ENCODE data around the gene TRABD2B.

The TRABD2B gene

GRCh38 chr1:47912756-47913155 is 84.4 kb downstream of the TRABD2B start:
- DNase-seq (ENCODE audit: low spot score) (no peak), FAIRE-seq (no peak)

GRCh38 chr1:47911892-47912291 is 85.3 kb downstream of the TRABD2B start:
- DNase-seq (ENCODE audit: low spot score), result no peak
- no peak for FAIRE-seq

GRCh38 chr1:47911424-47911823 is 85.8 kb downstream of the TRABD2B start:
- FAIRE-seq, result no peak
- no peak for DNase-seq (ENCODE audit: low spot score)

- no peak for FAIRE-seq
- DNase-seq (ENCODE audit: low spot score), result no peak
These were observed 88.9 kb downstream of the TRABD2B start for GRCh38 chr1:47908258-47908657.

- FAIRE-seq (no peak), DNase-seq (ENCODE audit: low spot score) (no peak)
These were observed 90.0 kb downstream of the TRABD2B start for GRCh38 chr1:47907177-47907528.

GRCh38 chr1:47906527-47907176 is 90.5 kb downstream of the TRABD2B start:
- no peak for FAIRE-seq
- DNase-seq (ENCODE audit: low spot score), result no peak

GRCh38 chr1:47906009-47906432 is 91.2 kb downstream of the TRABD2B start:
- no peak for FAIRE-seq
- no peak for DNase-seq (ENCODE audit: low spot score)

GRCh38 chr1:47903723-47904122 is 93.5 kb downstream of the TRABD2B start:
- no peak for DNase-seq (ENCODE audit: low spot score)
- no peak for FAIRE-seq

- FAIRE-seq (no peak), DNase-seq (ENCODE audit: low spot score) (no peak)
These were observed 96.1 kb downstream of the TRABD2B start for GRCh38 chr1:47901001-47901575.

GRCh38 chr1:47898133-47898845 is 98.9 kb downstream of the TRABD2B start:
- DNase-seq (ENCODE audit: low spot score) (no peak), FAIRE-seq (no peak)

GRCh38 chr1:47895279-47896125 is 101.7 kb downstream of the TRABD2B start:
- FAIRE-seq (peak; percentile 32), DNase-seq (ENCODE audit: low spot score) (no peak)

- DNase-seq (ENCODE audit: low spot score), result peak; percentile 82
- peak; percentile 96 for FAIRE-seq
These were observed 102.5 kb downstream of the TRABD2B start for GRCh38 chr1:47894410-47895278.

GRCh38 chr1:47893412-47893811 is 103.8 kb downstream of the TRABD2B start:
- no peak for DNase-seq (ENCODE audit: low spot score)
- FAIRE-seq, result no peak

GRCh38 chr1:47890779-47891178 is 106.4 kb downstream of the TRABD2B start:
- FAIRE-seq, result no peak

GRCh38 chr1:47888294-47888629 is 108.9 kb downstream of the TRABD2B start:
- FAIRE-seq (peak; percentile 53), DNase-seq (ENCODE audit: low spot score) (no peak)

More at GRCh38 chr1:47890779-47891178, 106.4 kb downstream of the TRABD2B start:
- DNase-seq (ENCODE audit: low spot score), result no peak

GRCh38 chr1:47887475-47888293 is 109.5 kb downstream of the TRABD2B start:
- no peak for DNase-seq (ENCODE audit: low spot score)
- FAIRE-seq, result no peak

- FAIRE-seq (no peak), DNase-seq (ENCODE audit: low spot score) (no peak)
These were observed 110.1 kb downstream of the TRABD2B start for GRCh38 chr1:47887060-47887459.

- DNase-seq (ENCODE audit: low spot score) (no peak), FAIRE-seq (no peak)
These were observed 111.0 kb downstream of the TRABD2B start for GRCh38 chr1:47886141-47886540.

GRCh38 chr1:47885062-47885830 is 111.9 kb downstream of the TRABD2B start:
- DNase-seq (ENCODE audit: low spot score) (no peak), FAIRE-seq (no peak)
